Measurements from ENCODE around the gene PAX2. TPM values are rescaled to one million over a fixed set of nuclear protein-coding genes. Genes with fewer than 3 reads are reported as not detected.

The PAX2 gene
- total RNA-seq, 1 experiment from 2014 or later, result 0.45 TPM

DNA sequence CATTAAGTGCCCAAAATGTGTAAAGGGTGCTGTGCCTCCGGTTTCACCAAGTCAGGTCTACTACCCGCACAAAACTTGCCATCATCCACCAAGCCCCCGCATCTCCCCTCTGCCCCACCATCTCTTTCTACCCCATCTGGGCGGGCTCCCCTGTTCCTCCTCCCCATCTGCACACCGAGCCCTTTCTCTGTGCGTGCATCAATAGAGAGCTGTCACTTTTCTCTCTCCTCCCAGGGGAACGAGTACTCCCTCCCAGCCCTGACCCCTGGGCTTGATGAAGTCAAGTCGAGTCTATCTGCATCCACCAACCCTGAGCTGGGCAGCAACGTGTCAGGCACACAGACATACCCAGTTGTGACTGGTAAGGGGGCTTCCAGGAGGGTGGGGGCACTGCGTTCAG lies 63.5 kb downstream of the PAX2 start:
- H3K27ac Mint-ChIP-seq (ENCODE audit: unreplicated experiment), result no peak overlapping the region
- H3K9me3 Mint-ChIP-seq (ENCODE audit: unreplicated experiment), result no peaks in the 10 kb centered on the region
- peaks cover under 1% of the 10 kb centered on the region for H3K4me1 Mint-ChIP-seq (ENCODE audit: low read depth, unreplicated experiment)
- intact Hi-C loops (cut with micrococcal nuclease; ENCODE audit: unreplicated experiment), result no loop called here
- no peak overlapping the region for H3K4me3 Mint-ChIP-seq (ENCODE audit: unreplicated experiment)
- TF ChIP-seq CTCF (IDR thresholded peaks at IDR 0.05; ENCODE audit: insufficient read depth in 1 of 2, low read depth in 1 of 2, low read length in 1 of 2, severe bottlenecking in 1 of 2, unreplicated experiment in 1 of 2), result no peak
- no peak for DNase-seq
- CTCF ChIA-PET, result no interaction called here
- Histone ChIP-seq H3K4me1 (no peaks in the 10 kb centered on the region), H3K4me3 (ENCODE audit: low read depth, low read length) (no peak overlapping the region), H3K9me3 (no peaks in the 10 kb centered on the region), H3K27me3 (replicated peaks; ENCODE audit: control insufficient read depth, insufficient read depth, low read length) (no peaks in the 10 kb centered on the region), H3K36me3 (ENCODE audit: control insufficient read depth, insufficient read depth, low read length) (no peaks in the 10 kb centered on the region)
- no TSS peak for BruUV-seq (replicated peaks)
- POLR2A ChIA-PET, result no interaction called here
- no peaks in the 10 kb centered on the region for H3K36me3 Mint-ChIP-seq (ENCODE audit: insufficient read depth, unreplicated experiment)
- peaks cover 14% of the 10 kb centered on the region for H3K27me3 Mint-ChIP-seq (ENCODE audit: insufficient read depth, unreplicated experiment)

DNA sequence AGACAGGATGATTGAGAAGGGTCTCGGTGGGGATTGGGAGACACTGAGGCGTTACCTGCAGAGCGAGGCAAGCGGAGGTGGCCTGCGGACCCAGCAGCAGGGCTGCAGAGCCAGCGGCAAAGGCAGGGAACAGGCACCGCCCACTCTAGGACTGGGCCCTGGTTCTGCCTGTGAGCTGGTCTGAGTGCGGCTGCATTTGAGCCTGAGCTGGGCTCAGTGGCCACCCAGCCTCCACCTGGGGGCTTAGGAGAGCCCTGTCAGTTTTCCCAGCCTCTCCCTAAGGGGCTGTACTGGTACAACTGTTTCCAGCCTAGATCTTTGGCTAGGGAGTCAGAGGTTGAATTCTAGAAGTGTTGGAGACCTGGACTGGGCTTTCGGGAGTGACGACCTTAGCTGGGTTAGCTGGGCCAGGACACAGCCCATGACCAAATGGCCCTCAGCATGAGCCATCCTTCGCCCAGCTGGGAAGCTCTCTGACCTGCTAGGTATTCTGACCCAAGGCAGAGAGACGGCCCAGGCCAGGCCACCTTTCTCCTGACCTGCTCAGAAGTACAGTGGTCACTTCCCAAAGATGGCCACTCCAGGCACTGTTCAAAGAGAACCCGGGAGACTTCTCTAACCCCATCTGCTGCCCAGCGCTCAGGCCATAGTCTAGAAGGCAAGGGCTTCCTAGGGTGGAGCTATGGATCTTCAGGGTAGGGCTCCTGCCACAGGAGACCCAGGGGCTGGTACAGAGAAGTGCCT lies 64.9 kb downstream of the PAX2 start:
- no peaks in the 10 kb centered on the region for H3K36me3 ChIP-seq (ENCODE audit: control insufficient read depth, insufficient read depth, low read length)
- BruUV-seq (replicated peaks), result no TSS peak
- H3K4me1 ChIP-seq, result no peaks in the 10 kb centered on the region
- no peak for DNase-seq
- H3K4me1 Mint-ChIP-seq (ENCODE audit: low read depth, unreplicated experiment), result no peaks in the 10 kb centered on the region
- no peak overlapping the region for H3K27ac Mint-ChIP-seq (ENCODE audit: unreplicated experiment)
- H3K9me3 Mint-ChIP-seq (ENCODE audit: unreplicated experiment), result no peaks in the 10 kb centered on the region
- no peaks in the 10 kb centered on the region for H3K27me3 ChIP-seq (replicated peaks; ENCODE audit: control insufficient read depth, insufficient read depth, low read length)
- ChIA-PET CTCF (interaction anchor here (0.7 kb wide), 1 partner anchor 9 kb away, joined by 5 read pairs; no protein-coding TSS in a partner anchor), POLR2A (no interaction called here)
- H3K36me3 Mint-ChIP-seq (ENCODE audit: insufficient read depth, unreplicated experiment), result no peaks in the 10 kb centered on the region
- no peaks in the 10 kb centered on the region for H3K9me3 ChIP-seq
- peaks cover 14% of the 10 kb centered on the region for H3K27me3 Mint-ChIP-seq (ENCODE audit: insufficient read depth, unreplicated experiment)
- no peak for TF ChIP-seq CTCF (IDR thresholded peaks at IDR 0.05; ENCODE audit: insufficient read depth in 1 of 2, low read depth in 1 of 2, low read length in 1 of 2, severe bottlenecking in 1 of 2, unreplicated experiment in 1 of 2)
- no peak overlapping the region for H3K4me3 Mint-ChIP-seq (ENCODE audit: unreplicated experiment)
- no peak overlapping the region for H3K4me3 ChIP-seq (ENCODE audit: low read depth, low read length)
- intact Hi-C loops (cut with micrococcal nuclease; ENCODE audit: unreplicated experiment), result no loop called here

- Mint-ChIP-seq H3K4me1 (ENCODE audit: low read depth, unreplicated experiment) (no peaks in the 10 kb centered on the region), H3K36me3 (ENCODE audit: insufficient read depth, unreplicated experiment) (no peaks in the 10 kb centered on the region), H3K27ac (ENCODE audit: unreplicated experiment) (no peak overlapping the region), H3K9me3 (ENCODE audit: unreplicated experiment) (no peaks in the 10 kb centered on the region), H3K27me3 (ENCODE audit: insufficient read depth, unreplicated experiment) (peaks cover 14% of the 10 kb centered on the region), H3K4me3 (ENCODE audit: unreplicated experiment) (no peak overlapping the region)
- CTCF ChIA-PET, result interaction anchor here (0.7 kb wide), 1 partner anchor 9 kb away, joined by 5 read pairs; no protein-coding TSS in a partner anchor
- H3K9me3 ChIP-seq, result no peaks in the 10 kb centered on the region
- no TSS peak for BruUV-seq (replicated peaks)
- TF ChIP-seq CTCF (IDR thresholded peaks at IDR 0.05; ENCODE audit: insufficient read depth in 1 of 2, low read depth in 1 of 2, low read length in 1 of 2, severe bottlenecking in 1 of 2, unreplicated experiment in 1 of 2), result no peak
- no peaks in the 10 kb centered on the region for H3K27me3 ChIP-seq (replicated peaks; ENCODE audit: control insufficient read depth, insufficient read depth, low read length)
- H3K36me3 ChIP-seq (ENCODE audit: control insufficient read depth, insufficient read depth, low read length), result no peaks in the 10 kb centered on the region
- no peak overlapping the region for H3K4me3 ChIP-seq (ENCODE audit: low read depth, low read length)
- H3K4me1 ChIP-seq, result no peaks in the 10 kb centered on the region
- intact Hi-C loops (cut with micrococcal nuclease; ENCODE audit: unreplicated experiment), result no loop called here
- DNase-seq, result no peak
- POLR2A ChIA-PET, result no interaction called here
Observed at GRCh38 chr10:100810835-100811116, 65.4 kb downstream of the PAX2 start.

Measured in Caco-2 (cell line).